Fibroblast of lung (primary cell): ENCODE results near the gene PROP1. TPM values are rescaled to one million over a fixed set of nuclear protein-coding genes. Genes with fewer than 3 reads are reported as not detected.

Experiments used
- DNase-seq, 2 donors: peaks; one replicate each; pipeline versions ENCODE4 v3.0.0 to v3.0.0-alpha.2; 2010; ENCODE audit warnings: low read depth in 2 of 2
- H2AFZ ChIP-seq: 2 replicates; pipeline ENCODE4 v1.5.1; 2012; ENCODE audit warnings: low read length, control low read depth, inconsistent platforms
- H3K27ac ChIP-seq: 2 replicates; pipeline ENCODE4 v1.5.1; 2011; ENCODE audit warnings: low read length, control low read depth; ENCODE audit not compliant: insufficient read depth
- H3K27me3 ChIP-seq: 2 replicates; pipeline ENCODE4 v1.5.1; 2011; ENCODE audit warnings: mild to moderate bottlenecking, low read length; ENCODE audit not compliant: control insufficient read depth, insufficient read depth
- H3K36me3 ChIP-seq: 2 replicates; pipeline ENCODE4 v1.5.1; 2011; ENCODE audit warnings: low read length; ENCODE audit not compliant: control insufficient read depth, insufficient read depth
- H3K4me1 ChIP-seq: 2 replicates; pipeline ENCODE4 v1.5.1; 2011; ENCODE audit warnings: low read length; ENCODE audit not compliant: control insufficient read depth, insufficient read depth; ENCODE audit errors: extremely low read depth
- H3K4me2 ChIP-seq: 2 replicates; pipeline ENCODE4 v1.5.1; 2011; ENCODE audit warnings: low read length, control low read depth; ENCODE audit not compliant: insufficient read depth; ENCODE audit errors: extremely low read depth
- H3K4me3 ChIP-seq, 4 experiments: fragments of 200-600 bp in 1 of 4; sonication (generic) in 1 of 4; replicated peaks in 1 of 4; 2 replicates each; pipeline ENCODE4 v1.5.1; 2011 to 2016; ENCODE audit warnings: low read length in 4 of 4, low read depth in 3 of 4, mild to moderate bottlenecking in 3 of 4, control low read depth in 2 of 4, inconsistent platforms in 1 of 4, mixed read lengths in 1 of 4; ENCODE audit not compliant: insufficient read depth in 1 of 4; ENCODE audit errors: control extremely low read depth in 1 of 4
- H3K79me2 ChIP-seq: 2 replicates; pipeline ENCODE4 v1.5.1; 2012; ENCODE audit warnings: mild to moderate bottlenecking, low read length, inconsistent platforms; ENCODE audit not compliant: control insufficient read depth, insufficient read depth
- H3K9ac ChIP-seq: 2 replicates; pipeline ENCODE4 v1.5.1; 2011; ENCODE audit warnings: mild to moderate bottlenecking, low read length, control low read depth; ENCODE audit not compliant: insufficient read depth
- H3K9me3 ChIP-seq: 2 replicates; pipeline ENCODE4 v1.5.1; 2012; ENCODE audit warnings: low read depth, low read length; ENCODE audit not compliant: control insufficient read depth, insufficient read depth
- H4K20me1 ChIP-seq: 2 replicates; pipeline ENCODE4 v1.5.1; 2011; ENCODE audit warnings: low read length; ENCODE audit not compliant: control insufficient read depth, insufficient read depth; ENCODE audit errors: extremely low read depth
- CTCF ChIP-seq, 2 donors: IDR thresholded peaks in 1 of 2; conservative IDR thresholded peaks in 1 of 2; 1 replicate in 1 of 2; 2 replicates in 1 of 2; pipeline ENCODE4 v1.5.1; 2011 to 2012; ENCODE audit warnings: low read length in 2 of 2, control low read depth in 1 of 2, inconsistent platforms in 1 of 2, low read depth in 1 of 2, mild to moderate bottlenecking in 1 of 2
- EZH2 ChIP-seq: IDR thresholded peaks from 2 replicates; pipeline ENCODE4 v1.5.1; 2012; ENCODE audit warnings: low read length, control low read depth, mild to moderate bottlenecking; ENCODE audit errors: missing control alignments
- polyA plus RNA-seq, 2 donors: library from polyadenylated mRNA; depleted of rRNA in 1 of 2; stranded (reverse) in 1 of 2; unstranded in 1 of 2; fragments of >200 nt; gene quantifications; 2 replicates each; pipeline ENCODE4 v1.2.1, GENCODE V29; 2011 to 2012; ENCODE audit warnings: missing spikeins in 1 of 2
- total RNA-seq: library from RNA; depleted of rRNA; stranded (reverse); fragments of >200 nt; gene quantifications from 2 replicates; pipeline ENCODE4 v1.2.1, GENCODE V29; 2014

Gene PROP1
- total and polyA plus RNA-seq, 2 donors (not counting 1 experiment from before 2014, with no cell fraction given) = not detected

GRCh38 chr5:177996660-177997318 lies 747 bp upstream of the PROP1 start:
- no peaks in the 10 kb centered on the region for H3K36me3 ChIP-seq
- H3K27ac ChIP-seq = no peak overlapping the region
- no peak for DNase-seq
- no peaks in the 10 kb centered on the region for H4K20me1 ChIP-seq
- no peak overlapping the region for H3K4me2 ChIP-seq
- H3K4me3 ChIP-seq = no peak overlapping the region
- TF ChIP-seq CTCF (conservative IDR thresholded peaks at IDR 0.05 in 1 of 2, IDR thresholded peaks at IDR 0.05 in 1 of 2; ENCODE audit: low read depth in 1 of 2, low read length in 2 of 2) = no peak
- no peak for TF ChIP-seq EZH2
- no peak overlapping the region for H3K9ac ChIP-seq
- no peaks in the 10 kb centered on the region for H3K9me3 ChIP-seq
- H3K27me3 ChIP-seq = no peaks in the 10 kb centered on the region
- H3K79me2 ChIP-seq = no peaks in the 10 kb centered on the region
- H3K4me1 ChIP-seq = no peaks in the 10 kb centered on the region
- H2AFZ ChIP-seq = no peak overlapping the region

DNA sequence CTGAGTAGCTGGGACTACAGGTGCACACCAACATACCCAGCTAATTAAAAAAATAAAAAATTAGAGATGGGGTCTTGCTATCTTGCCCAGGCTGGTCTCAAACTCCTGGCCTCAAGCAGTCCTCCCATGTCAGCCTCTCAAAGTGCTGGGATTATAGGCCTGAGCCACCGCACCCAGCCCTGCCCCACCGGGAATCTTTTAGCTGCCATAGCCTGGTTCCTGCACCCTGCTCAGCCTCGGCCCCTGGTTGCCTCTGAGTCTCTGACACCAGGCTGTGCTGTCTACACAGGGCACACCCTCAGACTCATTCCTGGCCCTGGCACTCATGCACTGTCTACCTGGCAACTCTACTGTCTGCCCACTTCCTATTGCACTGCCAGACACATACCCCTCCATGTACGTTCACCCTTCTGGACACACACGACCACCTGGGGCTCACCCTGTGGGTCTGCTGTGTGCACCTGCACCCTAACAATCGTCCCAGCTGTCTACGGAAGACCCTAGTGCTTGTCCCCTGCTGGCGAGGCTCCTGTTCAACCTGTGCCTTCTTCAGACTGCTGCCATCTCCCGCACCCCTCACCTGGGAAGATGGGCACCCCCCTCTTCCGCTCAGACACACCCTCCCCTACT lies 1.4 kb downstream of the PROP1 start:
- Histone ChIP-seq H2AFZ (no peak overlapping the region), H3K27me3 (no peaks in the 10 kb centered on the region), H3K4me1 (no peaks in the 10 kb centered on the region), H3K79me2 (no peaks in the 10 kb centered on the region), H3K4me3 (no peak overlapping the region), H3K9ac (no peak overlapping the region), H3K4me2 (no peak overlapping the region), H3K27ac (no peak overlapping the region), H3K9me3 (no peaks in the 10 kb centered on the region), H3K36me3 (no peaks in the 10 kb centered on the region), H4K20me1 (no peaks in the 10 kb centered on the region)
- TF ChIP-seq EZH2 (no peak), CTCF (conservative IDR thresholded peaks at IDR 0.05 in 1 of 2, IDR thresholded peaks at IDR 0.05 in 1 of 2; ENCODE audit: low read depth in 1 of 2, low read length in 2 of 2) (no peak)
- no peak for DNase-seq

DNA sequence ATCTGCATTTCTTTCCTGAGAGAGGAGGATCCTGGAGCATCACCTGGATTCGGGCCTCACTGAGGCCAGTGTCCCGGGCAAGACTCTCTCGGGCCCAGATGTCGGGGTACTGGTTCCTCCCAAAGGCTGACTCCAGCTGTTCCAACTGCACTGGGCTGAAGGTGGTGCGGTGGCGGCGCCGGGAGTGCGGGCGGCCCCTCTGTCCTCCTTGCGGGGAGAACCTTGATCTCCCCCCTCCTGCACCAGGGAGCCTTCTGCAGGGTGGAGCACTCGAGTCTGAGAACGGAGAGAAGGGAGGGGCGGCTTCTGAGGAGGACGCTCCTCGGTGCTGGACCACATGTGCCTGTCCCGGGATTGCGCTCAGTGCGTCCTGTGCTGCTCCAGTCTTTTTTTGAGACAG lies 2.0 kb downstream of the PROP1 start:
- H3K27ac ChIP-seq = no peak overlapping the region
- no peak overlapping the region for H3K4me2 ChIP-seq
- H3K36me3 ChIP-seq = no peaks in the 10 kb centered on the region
- H3K79me2 ChIP-seq = no peaks in the 10 kb centered on the region
- no peak overlapping the region for H3K9ac ChIP-seq
- TF ChIP-seq CTCF (conservative IDR thresholded peaks at IDR 0.05 in 1 of 2, IDR thresholded peaks at IDR 0.05 in 1 of 2; ENCODE audit: low read depth in 1 of 2, low read length in 2 of 2) (no peak), EZH2 (no peak)
- H4K20me1 ChIP-seq = no peaks in the 10 kb centered on the region
- H3K9me3 ChIP-seq = no peaks in the 10 kb centered on the region
- no peak overlapping the region for H2AFZ ChIP-seq
- no peak for DNase-seq
- no peak overlapping the region for H3K4me3 ChIP-seq
- H3K4me1 ChIP-seq = no peaks in the 10 kb centered on the region
- no peaks in the 10 kb centered on the region for H3K27me3 ChIP-seq
